GM19035 (cell line): ENCODE data around the gene IFNG.

ENCODE experiments used
- ATAC-seq: cut with Tn5 transposase; IDR thresholded peaks from one replicate; pipeline ENCODE4 v1.9.1; 2021; ENCODE audit not compliant: unreplicated experiment

The IFNG gene

DNA sequence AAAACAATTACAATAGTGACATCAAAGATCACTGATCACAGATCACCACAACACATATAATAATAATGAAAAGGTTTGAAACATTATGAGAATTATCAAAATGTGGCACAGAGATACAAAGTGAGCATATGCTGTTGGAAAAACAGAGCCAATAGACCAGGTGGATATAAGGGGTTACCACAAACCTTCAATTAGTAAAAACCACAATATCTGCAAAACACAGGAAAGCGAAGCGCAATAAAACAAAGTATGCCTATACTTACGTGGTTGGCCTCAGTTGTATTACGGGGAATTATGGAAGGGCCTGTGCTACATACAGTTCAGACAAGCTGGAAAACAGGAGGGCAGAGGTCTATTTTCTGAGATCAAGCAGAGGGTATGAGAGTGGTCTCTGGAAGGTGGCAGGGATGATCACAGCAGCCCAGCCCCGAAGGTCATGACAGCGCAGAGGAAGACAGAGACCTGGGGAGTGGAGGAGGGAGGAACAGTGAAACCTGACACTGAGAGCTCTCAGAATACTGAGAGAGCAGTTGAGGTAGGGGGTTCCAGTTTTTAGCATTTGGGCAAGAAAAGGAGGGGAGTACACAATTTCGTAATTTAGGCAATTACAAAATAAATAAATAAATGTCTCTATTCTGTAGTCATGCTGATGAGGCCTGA, 41.3 kb downstream of the IFNG start:
- ATAC-seq: no peak

- no peak for ATAC-seq
Observed at GRCh38 chr12:68117661-68118060, 41.9 kb downstream of the IFNG start.

- no peak for ATAC-seq
Observed at GRCh38 chr12:68115281-68115680, 44.3 kb downstream of the IFNG start.

DNA sequence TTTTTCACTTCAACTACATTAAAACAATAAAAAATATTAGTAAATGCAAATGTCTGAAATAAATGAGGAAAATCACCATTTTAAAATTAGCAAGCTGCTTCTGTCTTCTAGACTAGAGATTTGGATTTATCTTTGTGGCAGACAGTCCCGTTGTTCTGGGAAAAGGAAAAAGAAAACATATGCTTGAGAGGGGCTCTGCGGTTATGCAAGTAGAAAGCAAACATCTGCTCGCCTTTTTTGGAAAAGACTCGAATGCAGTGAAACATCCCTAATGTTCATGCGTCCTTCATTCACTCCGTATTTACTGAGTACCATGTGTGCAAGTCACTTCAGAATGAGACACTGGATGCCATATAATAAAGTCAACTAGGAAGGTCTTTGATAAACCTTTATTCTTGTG, 44.9 kb downstream of the IFNG start:
- no peak for ATAC-seq

DNA sequence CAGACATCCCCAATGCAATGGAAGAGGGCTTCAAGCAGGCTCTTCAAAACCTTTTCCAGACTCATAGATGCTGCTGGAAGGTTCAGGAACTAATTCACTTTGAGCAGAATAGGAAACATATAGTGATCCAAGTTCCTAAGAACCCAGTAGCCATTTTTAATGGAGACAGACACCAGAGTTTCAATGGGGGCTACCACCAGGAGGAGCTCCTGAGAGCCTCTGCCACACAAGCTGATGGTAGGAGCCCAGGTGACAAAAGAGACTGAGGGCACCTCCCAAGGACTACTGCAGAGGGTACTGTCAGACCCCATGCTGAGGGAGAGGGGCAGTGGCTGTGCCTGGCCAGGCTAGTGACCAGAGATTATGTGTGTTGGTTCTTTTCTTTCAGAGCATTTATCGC, 45.9 kb downstream of the IFNG start:
- no peak for ATAC-seq

DNA sequence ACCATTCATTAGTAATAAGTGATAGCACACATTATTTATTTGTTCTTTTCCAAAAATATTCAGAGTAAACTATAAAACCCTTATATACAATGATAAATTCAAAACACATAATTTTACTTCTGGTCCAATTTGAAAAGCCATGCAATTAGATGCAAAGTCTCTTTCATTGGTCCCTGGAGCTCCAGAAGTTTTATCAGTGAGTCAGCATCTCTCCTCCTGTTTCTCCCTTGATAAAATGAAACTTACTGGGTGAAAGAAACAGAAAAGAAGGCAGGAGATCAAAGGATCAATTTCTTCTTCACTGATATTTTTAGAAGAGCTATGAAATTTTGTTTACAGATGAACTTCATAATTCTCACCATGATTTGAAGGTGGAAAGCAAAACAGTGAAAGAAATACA, 47.5 kb downstream of the IFNG start:
- ATAC-seq: no peak

DNA sequence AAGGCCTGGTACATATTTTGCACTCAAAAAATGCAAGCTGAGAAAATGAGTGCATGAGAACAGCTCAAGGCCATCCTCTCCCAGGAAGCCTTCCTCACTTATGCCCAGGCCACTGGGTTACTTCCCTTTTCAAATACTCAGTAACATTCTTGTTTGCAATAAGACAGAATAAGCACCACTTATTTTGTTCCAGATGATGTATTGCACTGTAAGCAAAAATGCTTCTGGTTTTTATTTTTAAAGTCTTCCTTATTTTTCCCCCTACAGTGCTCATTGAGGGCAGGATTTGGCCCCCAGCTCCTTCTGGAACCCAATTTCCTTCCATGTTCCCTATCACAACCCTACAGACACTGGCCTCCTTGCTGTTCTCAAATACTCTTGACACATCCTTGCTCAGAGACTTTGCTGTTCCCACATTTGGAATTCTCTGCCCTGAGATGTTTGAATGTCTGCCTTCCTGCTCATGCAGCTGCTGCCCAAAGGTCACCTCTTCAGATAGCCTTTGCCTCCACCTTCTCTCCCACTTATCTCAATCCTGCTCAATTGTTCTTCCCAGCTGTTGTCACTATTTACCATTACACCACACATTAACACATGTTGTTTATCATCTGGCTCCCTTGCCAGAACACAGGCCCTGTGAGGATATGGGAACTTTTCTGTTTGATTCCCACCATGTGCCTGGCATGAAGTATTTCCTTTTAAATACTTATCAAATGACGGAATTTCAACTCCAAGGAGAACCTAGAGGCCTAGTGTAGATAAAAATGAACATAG, 49.9 kb downstream of the IFNG start:
- ATAC-seq: no peak

GRCh38 chr12:68109001-68109400, 50.5 kb downstream of the IFNG start:
- ATAC-seq: no peak

GRCh38 chr12:68106660-68107059, 52.9 kb downstream of the IFNG start:
- ATAC-seq: no peak

- ATAC-seq: no peak
Observed at GRCh38 chr12:68106160-68106559, 53.4 kb downstream of the IFNG start.
